ENCODE measurements around the gene KNDC1.

DNA sequence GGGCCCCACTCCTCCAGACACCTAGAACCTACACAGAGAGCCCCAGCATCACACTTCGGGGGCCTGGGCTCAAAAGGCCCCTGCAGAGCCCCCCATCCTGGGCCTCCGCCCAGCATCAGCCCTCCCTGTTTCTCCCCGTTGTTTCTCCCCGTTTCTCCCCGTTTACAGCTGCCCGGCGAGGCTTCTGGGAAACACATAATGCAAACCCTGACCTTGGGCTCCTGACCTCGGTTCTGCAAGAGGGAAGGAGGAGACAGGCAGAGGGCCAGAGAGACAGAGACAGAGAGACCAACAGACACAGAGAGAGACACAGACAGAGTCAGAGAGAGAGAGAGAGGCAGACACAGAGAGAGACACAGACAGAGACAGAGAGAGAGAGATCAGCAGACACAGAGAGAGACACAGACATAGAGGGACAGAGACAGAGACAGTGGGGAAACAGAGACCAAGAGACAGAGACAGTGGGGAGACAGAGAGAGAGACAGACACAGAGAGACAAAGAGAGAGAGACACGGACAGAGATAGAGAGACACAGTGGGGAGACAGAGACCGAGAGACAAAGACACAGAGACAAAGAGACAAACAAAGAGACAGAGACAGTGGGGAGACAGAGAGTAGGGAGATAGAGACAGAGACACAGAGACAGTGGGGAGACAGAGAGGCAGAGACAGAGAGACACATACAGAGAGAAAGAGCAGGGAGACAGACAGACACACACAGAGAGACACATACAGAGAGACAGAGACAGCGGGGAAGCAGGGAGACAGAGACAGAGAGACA, 90.1 kb downstream of the KNDC1 start:
- TF ChIP-seq EP300 (IDR thresholded peaks at IDR 0.05) (no peak), POLR2A (IDR thresholded peaks at IDR 0.05) (no peak), POLR2AphosphoS5 (IDR thresholded peaks at IDR 0.05) (no peak)
- TF ChIP-seq, protein P1, sequence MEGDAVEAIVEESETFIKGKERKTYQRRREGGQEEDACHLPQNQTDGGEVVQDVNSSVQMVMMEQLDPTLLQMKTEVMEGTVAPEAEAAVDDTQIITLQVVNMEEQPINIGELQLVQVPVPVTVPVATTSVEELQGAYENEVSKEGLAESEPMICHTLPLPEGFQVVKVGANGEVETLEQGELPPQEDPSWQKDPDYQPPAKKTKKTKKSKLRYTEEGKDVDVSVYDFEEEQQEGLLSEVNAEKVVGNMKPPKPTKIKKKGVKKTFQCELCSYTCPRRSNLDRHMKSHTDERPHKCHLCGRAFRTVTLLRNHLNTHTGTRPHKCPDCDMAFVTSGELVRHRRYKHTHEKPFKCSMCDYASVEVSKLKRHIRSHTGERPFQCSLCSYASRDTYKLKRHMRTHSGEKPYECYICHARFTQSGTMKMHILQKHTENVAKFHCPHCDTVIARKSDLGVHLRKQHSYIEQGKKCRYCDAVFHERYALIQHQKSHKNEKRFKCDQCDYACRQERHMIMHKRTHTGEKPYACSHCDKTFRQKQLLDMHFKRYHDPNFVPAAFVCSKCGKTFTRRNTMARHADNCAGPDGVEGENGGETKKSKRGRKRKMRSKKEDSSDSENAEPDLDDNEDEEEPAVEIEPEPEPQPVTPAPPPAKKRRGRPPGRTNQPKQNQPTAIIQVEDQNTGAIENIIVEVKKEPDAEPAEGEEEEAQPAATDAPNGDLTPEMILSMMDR (IDR thresholded peaks at IDR 0.05), result no peak
